Neural cell (in vitro differentiated cells): ENCODE data around the gene CNOT6. TPM values are rescaled to one million over a fixed set of nuclear protein-coding genes. Genes with fewer than 3 reads are reported as not detected.
"Not testable (repeated sequence)": the region's sequence is repeated elsewhere in the genome, so short reads cannot be mapped to it uniquely, and the experiment has no call there.

Source experiments
- H2AFZ ChIP-seq: fragments of 200-600, 300-800 bp; sonication (generic), shearing (Covaris generic); 2 replicates; pipeline ENCODE4 v1.6.0; 2014; ENCODE audit warnings: low read depth, mild to moderate bottlenecking, antibody characterized with exemption, low read length, moderate library complexity
- H3F3A ChIP-seq: fragments of 200-600 bp; shearing (Covaris generic); 2 replicates; pipeline ENCODE4 v1.6.1; 2016; ENCODE audit warnings: mild to moderate bottlenecking, moderate library complexity, mixed read lengths, antibody characterized with exemption, low read length; ENCODE audit not compliant: insufficient read depth, poor library complexity, severe bottlenecking
- H3K27ac ChIP-seq: fragments of 200-600, 300-800 bp; sonication (generic), shearing (Covaris generic); 2 replicates; pipeline ENCODE4 v1.5.1; 2014; ENCODE audit warnings: mild to moderate bottlenecking, low read length, moderate library complexity
- H3K27me3 ChIP-seq: fragments of 300-800, 200-600 bp; sonication (generic), shearing (Covaris generic); 2 replicates; pipeline ENCODE4 v1.6.0; 2014; ENCODE audit warnings: mild to moderate bottlenecking, low read depth, low read length, moderate library complexity; ENCODE audit not compliant: insufficient read depth
- H3K36me3 ChIP-seq: fragments of 300-800, 200-600 bp; sonication (generic), shearing (Covaris generic); 2 replicates; pipeline ENCODE4 v1.5.1; 2014; ENCODE audit warnings: mild to moderate bottlenecking, antibody characterized with exemption, low read length, moderate library complexity; ENCODE audit not compliant: insufficient read depth
- H3K4me2 ChIP-seq: fragments of 300-800, 200-600 bp; sonication (generic), shearing (Covaris generic); 2 replicates; pipeline ENCODE4 v1.6.0; 2014; ENCODE audit warnings: mild to moderate bottlenecking, low read length
- H3K4me3 ChIP-seq: fragments of 300-800, 200-600 bp; sonication (generic), shearing (Covaris generic); 2 replicates; pipeline ENCODE4 v1.5.1; 2014; ENCODE audit warnings: mild to moderate bottlenecking, low read length, moderate library complexity
- H3K79me2 ChIP-seq: fragments of 200-600 bp; shearing (Covaris generic); replicated peaks from 2 replicates; pipeline ENCODE4 v1.6.0; 2014; ENCODE audit warnings: mild to moderate bottlenecking, low read length, moderate library complexity; ENCODE audit not compliant: insufficient read depth
- H3K9ac ChIP-seq: fragments of 300-800, 200-600 bp; sonication (generic), shearing (Covaris generic); 2 replicates; pipeline ENCODE4 v1.6.1; 2016; ENCODE audit warnings: mild to moderate bottlenecking, low read length, mixed read lengths
- H3K9me2 ChIP-seq: fragments of 200-600 bp; shearing (Covaris generic); 2 replicates; pipeline ENCODE4 v1.6.1; 2016; ENCODE audit warnings: mild to moderate bottlenecking, low read length, mixed read lengths; ENCODE audit not compliant: insufficient read depth
- H3K9me3 ChIP-seq: fragments of 200-600, 300-800 bp; sonication (generic), shearing (Covaris generic); 2 replicates; pipeline ENCODE4 v1.6.1; 2016; ENCODE audit warnings: mild to moderate bottlenecking, mixed run types, low read length, moderate library complexity, mixed read lengths
- H4K20me1 ChIP-seq: fragments of 200-600 bp; shearing (Covaris generic); 2 replicates; pipeline ENCODE4 v1.6.1; 2016; ENCODE audit warnings: mild to moderate bottlenecking, mixed run types; ENCODE audit not compliant: insufficient read depth
- EP300 ChIP-seq: fragments of 450-650 bp; conservative IDR thresholded peaks from 2 replicates; pipeline ENCODE4 v1.6.1; 2014; ENCODE audit warnings: antibody characterized with exemption, mild to moderate bottlenecking, moderate library complexity; ENCODE audit not compliant: poor library complexity, severe bottlenecking
- EZH2 ChIP-seq: fragments of 200-600, 300-800 bp; shearing (Covaris generic), sonication (generic); IDR thresholded peaks from 2 replicates; pipeline ENCODE4 v1.6.1; 2014; ENCODE audit warnings: antibody characterized with exemption, low read length, borderline replicate concordance, mild to moderate bottlenecking; ENCODE audit not compliant: insufficient read depth, poor library complexity, severe bottlenecking
- MXI1 ChIP-seq: fragments of 450-650 bp; conservative IDR thresholded peaks from 2 replicates; pipeline ENCODE4 v1.6.1; 2014; ENCODE audit warnings: antibody characterized with exemption, mild to moderate bottlenecking; ENCODE audit not compliant: poor library complexity, severe bottlenecking
- POLR2AphosphoS5 ChIP-seq: IDR thresholded peaks from 2 replicates; pipeline ENCODE4 v1.6.1; 2012
- RAD21 ChIP-seq: fragments of 450-650 bp; conservative IDR thresholded peaks from 2 replicates; pipeline ENCODE4 v1.6.1; 2014; ENCODE audit warnings: antibody characterized with exemption, mild to moderate bottlenecking, moderate library complexity
- REST ChIP-seq: IDR thresholded peaks from 2 replicates; pipeline ENCODE4 v1.6.1; 2012; ENCODE audit warnings: borderline replicate concordance
- SMC3 ChIP-seq: fragments of 450-650 bp; conservative IDR thresholded peaks from 2 replicates; pipeline ENCODE4 v1.6.1; 2014; ENCODE audit warnings: antibody characterized with exemption, mild to moderate bottlenecking, moderate library complexity; ENCODE audit not compliant: poor library complexity
- TAF1 ChIP-seq: IDR thresholded peaks from 2 replicates; pipeline ENCODE4 v1.6.1; 2012; ENCODE audit warnings: low read depth
- polyA plus RNA-seq: library from polyadenylated mRNA; depleted of rRNA; stranded (reverse); fragments of >200 nt; gene quantifications from 2 replicates; pipeline ENCODE4 v1.2.3, GENCODE V29; 2014
- TF ChIP-seq, protein P1 (sequence below): fragments of 450-650 bp; IDR thresholded peaks from 2 replicates; pipeline ENCODE4 v1.5.1; 2014; ENCODE audit warnings: antibody characterized with exemption, mild to moderate bottlenecking, moderate library complexity; ENCODE audit not compliant: poor library complexity, severe bottlenecking

Gene CNOT6
- polyA plus RNA-seq, 1 donor from 2014 or later, result 43.0 TPM

DNA sequence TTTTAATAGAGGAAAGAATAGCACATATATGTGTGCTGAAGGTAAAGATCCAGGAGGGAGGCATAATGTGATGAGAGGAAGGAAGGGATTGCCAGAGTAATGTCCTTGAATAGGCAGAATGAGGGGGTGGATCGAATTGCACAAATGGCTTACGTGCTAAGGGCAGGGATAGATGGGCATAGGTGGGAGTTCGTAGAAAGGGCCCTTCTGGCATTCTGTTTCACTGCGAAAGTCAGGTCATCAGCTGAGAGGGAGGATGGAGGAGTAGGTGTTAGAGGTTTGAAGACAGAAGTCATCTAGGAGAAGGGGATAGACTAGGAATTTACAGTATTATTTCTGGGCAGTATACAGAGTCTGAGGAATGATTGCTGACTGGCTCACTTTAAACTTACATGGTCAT, 32.1 kb downstream of the CNOT6 start:
- H3K4me3 ChIP-seq, result no peak overlapping the region
- no peak overlapping the region for H2AFZ ChIP-seq
- no peaks in the 10 kb centered on the region for H3F3A ChIP-seq
- no peaks in the 10 kb centered on the region for H3K9me3 ChIP-seq
- peaks cover 86% of the 10 kb centered on the region for H3K79me2 ChIP-seq
- no peak overlapping the region for H3K27ac ChIP-seq
- H3K9me2 ChIP-seq, result no peaks in the 10 kb centered on the region
- H3K36me3 ChIP-seq, result peaks cover 20% of the 10 kb centered on the region
- H4K20me1 ChIP-seq, result no peaks in the 10 kb centered on the region
- no peak overlapping the region for H3K9ac ChIP-seq
- no peak for TF ChIP-seq TAF1
- TF ChIP-seq EZH2, result no peak
- TF ChIP-seq REST, result no peak
- TF ChIP-seq, protein P1, sequence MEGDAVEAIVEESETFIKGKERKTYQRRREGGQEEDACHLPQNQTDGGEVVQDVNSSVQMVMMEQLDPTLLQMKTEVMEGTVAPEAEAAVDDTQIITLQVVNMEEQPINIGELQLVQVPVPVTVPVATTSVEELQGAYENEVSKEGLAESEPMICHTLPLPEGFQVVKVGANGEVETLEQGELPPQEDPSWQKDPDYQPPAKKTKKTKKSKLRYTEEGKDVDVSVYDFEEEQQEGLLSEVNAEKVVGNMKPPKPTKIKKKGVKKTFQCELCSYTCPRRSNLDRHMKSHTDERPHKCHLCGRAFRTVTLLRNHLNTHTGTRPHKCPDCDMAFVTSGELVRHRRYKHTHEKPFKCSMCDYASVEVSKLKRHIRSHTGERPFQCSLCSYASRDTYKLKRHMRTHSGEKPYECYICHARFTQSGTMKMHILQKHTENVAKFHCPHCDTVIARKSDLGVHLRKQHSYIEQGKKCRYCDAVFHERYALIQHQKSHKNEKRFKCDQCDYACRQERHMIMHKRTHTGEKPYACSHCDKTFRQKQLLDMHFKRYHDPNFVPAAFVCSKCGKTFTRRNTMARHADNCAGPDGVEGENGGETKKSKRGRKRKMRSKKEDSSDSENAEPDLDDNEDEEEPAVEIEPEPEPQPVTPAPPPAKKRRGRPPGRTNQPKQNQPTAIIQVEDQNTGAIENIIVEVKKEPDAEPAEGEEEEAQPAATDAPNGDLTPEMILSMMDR, result no peak
- TF ChIP-seq SMC3, result no peak
- TF ChIP-seq MXI1, result no peak
- TF ChIP-seq POLR2AphosphoS5, result no peak
- TF ChIP-seq RAD21, result no peak
- no peak for TF ChIP-seq EP300
- H3K27me3 ChIP-seq, result no peaks in the 10 kb centered on the region
- no peak overlapping the region for H3K4me2 ChIP-seq

DNA sequence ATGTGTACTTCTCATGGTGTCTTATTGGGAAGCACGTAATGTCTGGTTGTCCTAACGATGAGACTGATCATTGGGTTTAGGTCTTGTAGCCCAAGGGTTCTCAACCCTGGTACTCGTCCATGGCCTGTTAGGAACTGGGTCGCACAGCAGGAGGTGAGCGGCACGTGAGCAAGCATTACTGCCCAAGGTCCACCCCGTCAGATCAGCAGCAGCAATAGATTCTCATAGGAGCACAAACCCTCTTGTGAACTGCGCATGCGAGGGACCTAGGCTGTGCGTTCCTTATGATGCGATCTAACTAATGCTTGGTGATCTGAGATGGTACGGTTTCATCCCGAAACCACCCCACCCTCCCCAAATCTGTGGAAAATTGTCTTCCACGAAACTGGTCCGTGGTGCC, 33.5 kb downstream of the CNOT6 start:
- Histone ChIP-seq H3K9me2 (no peaks in the 10 kb centered on the region), H3K4me3 (no peak overlapping the region), H3K27ac (no peak overlapping the region), H3K36me3 (peaks cover 26% of the 10 kb centered on the region), H3K4me2 (no peak overlapping the region), H4K20me1 (no peaks in the 10 kb centered on the region), H3F3A (no peaks in the 10 kb centered on the region), H3K27me3 (no peaks in the 10 kb centered on the region), H3K9ac (no peak overlapping the region), H3K79me2 (peaks cover 72% of the 10 kb centered on the region), H2AFZ (no peak overlapping the region), H3K9me3 (peaks cover 5% of the 10 kb centered on the region)
- no peak for TF ChIP-seq TAF1

- H3K4me2 ChIP-seq, H4K20me1 ChIP-seq, H3K9me3 ChIP-seq, H2AFZ ChIP-seq, H3K4me3 ChIP-seq, H3K27ac ChIP-seq, H3K27me3 ChIP-seq, H3K9me2 ChIP-seq, H3F3A ChIP-seq, H3K9ac ChIP-seq: not testable (repeated sequence)
- Histone ChIP-seq H3K79me2 (peaks cover 48% of the 10 kb centered on the region), H3K36me3 (peaks cover 26% of the 10 kb centered on the region)
These were observed 36.9 kb downstream of the CNOT6 start for GRCh38 chr5:180531036-180531585.
